Stimulated activated CD4-positive, alpha-beta T cell treated with anti-CD3 and anti-CD28 coated beads, TNF-alpha, amount 100 ng/mL, for 4 hours (primary cell): ENCODE data around the gene ARX.

Experiments
- DNase-seq, 3 experiments: peaks; one replicate each; pipeline ENCODE4 v3.0.0-alpha.2; 2020; ENCODE audit warnings: low read depth in 3 of 3

ARX gene

DNA sequence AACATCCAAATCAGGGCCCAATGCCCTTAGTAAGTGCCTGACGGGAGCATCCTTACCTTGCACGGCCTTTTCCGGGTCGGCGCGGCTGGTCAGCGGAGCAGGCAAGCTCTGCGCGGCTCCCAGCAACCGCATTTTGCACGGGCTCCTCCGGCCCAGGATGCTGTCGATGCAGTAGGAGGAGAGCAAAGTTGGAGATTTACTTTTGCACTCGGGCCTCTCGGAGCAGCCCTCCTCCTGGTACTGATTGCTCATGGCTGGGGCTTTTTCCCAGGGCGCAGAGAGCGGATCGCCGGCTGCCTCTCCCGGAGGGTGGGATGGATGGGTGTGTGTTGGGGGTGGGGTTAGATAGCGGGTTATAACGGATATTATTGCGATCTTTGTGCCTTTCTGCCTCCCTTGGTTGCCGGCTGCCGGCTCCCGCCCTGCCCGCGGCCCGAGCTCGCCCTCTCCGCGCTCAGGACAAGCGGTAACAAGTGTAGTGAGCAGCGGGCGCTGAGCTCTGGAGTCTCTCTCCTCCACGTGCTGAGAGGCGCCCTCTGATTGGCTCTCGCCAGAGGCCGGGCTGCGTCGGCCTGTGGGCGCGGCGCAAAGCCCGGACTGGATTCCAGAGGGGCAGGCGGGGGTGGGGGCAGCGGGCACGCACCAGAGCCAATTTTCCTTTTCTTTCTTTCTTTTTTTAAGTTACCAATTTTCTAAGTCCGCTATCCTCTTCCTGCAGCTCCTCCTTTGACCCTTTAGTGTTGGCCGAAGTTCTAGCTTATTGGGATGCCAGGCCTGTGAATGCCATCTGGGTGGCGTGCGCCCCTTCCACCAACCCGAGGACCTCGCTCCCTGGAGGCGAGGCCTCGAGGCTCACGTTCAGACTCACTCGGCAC lies at the start of gene ARX:
TSS of gene ARX (minus strand) at position 480 of the 875 bp plus-strand sequence. CDS start at position 252, 228 bp downstream.
- DNase-seq, result no peak

DNA sequence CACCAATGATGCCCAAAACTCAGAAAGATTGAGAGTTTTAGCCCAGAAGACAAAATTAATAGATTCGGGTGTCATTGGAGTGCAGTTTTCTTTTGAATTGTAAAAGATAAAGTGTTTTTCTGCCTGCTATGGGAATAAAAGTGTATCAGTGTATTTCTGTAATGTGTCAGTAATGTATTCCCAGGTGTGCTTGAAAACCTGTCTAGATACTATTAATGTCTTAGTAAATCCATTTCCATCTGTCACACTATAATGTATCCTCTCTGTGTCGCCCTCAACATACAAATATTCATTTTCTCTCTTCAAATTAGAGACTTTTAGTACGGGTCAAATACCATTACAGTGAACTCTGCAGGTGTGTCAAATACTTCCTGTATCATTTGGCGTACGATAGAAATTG lies 43.5 kb upstream of the ARX start:
- DNase-seq, result no peak

DNA sequence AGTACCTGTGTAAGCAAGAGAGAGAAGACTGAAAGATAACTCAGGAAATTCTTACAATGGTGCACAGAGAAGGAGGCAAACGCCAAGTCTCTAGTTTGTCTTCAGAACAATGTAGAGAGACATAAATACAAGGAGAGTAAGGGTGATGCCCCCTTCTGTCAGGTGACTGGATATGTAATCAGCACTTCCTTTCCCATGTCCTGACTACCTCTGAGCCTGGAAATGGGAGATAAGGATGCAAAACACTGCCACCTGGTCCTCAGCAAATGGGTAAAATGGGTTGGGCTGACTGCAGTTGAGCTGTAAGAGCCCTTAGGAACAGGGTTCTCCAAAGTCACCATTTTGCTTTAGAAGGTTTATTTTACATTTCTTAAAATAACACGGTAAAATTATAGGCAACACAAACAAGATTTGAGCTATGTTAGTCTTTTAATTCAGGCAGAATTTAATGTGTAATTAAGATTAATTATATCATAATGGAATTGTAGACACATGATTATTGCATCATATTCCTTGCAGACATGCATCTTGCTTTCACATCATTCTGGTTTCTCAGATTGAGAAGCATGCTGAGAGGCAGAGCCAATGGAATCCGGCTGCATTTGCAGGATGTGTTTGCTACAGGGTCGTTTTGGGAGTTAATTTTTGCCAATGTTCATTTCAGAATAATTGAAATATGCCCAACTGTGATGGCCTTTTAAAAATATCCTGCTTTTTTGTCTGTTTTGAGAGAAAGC lies 37.2 kb upstream of the ARX start:
- DNase-seq, result no peak

DNA sequence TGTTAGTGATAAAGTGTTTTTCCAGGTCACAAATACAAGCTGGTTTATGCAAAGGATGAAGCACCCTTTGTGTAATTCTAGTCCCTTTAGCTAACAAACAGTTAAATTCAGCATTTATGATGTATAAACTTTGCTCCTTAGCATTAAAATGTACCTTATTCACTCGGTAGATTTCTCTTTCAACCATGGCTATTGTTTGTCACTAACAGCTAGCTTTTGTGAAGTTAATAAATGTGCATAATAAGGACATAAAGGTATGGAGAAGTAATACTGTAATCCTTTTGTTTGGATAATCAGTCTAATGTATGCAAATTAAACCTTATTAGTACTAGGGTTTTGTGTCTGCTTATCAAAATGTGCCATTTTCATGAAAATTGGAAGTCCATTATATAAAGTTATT lies 34.2 kb upstream of the ARX start:
- no peak for DNase-seq

DNA sequence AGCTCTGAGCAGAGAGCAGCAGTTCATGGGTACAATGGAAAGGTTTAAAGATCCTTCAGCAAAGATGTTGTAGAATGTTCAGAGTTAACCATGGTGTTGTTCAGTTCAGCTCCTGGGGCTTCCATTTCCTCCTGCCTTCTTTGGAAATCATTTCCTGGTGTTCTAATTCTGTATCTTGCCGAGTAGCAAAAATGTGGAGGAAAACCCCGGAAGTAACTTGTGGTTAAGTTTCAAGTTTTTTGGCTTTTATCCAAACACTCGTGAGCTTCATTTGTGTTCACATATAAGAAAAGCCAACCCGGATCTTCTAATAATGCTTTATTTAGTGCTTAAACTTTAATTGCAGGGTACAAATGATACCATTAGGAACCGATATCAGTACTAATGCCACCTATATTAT lies 33.6 kb upstream of the ARX start:
- no peak for DNase-seq

DNA sequence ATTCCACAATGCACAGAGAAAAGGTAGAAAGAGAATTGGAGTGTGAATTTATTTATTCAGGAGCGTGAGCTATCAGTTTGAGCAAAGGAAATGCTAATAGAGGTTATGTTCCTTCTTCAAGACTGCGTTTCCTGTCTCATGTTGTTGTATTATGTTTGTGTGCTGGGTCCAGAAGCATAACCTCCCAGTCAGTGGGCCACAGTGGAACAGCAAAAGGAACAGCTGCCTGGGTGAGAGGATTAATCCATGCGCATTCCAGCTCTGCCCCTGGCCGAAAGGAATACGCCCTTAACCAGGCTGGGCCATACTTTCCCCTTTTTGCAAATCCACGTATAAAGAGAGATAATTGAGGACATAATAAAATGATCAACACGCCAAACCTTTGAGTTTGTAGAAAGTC lies 32.4 kb upstream of the ARX start:
- no peak for DNase-seq

DNA sequence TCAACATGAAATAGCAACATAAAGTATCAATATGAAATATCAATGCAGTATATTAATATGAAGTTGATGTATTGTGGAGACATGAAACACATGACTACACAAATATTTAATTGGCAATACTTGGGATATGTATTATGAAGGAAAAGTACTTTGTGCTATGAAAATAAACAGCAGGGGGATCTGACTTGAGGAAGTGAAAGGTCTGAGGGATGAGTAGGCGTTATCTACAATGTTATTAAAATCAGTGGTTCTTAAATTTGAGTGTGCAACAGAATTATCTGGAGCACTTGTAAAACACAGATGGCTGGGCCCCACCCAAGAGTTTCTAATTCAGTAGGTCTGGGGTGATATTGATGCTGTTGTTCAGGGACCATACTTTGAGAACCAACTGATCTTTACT lies 27.4 kb upstream of the ARX start:
- DNase-seq, result no peak

DNA sequence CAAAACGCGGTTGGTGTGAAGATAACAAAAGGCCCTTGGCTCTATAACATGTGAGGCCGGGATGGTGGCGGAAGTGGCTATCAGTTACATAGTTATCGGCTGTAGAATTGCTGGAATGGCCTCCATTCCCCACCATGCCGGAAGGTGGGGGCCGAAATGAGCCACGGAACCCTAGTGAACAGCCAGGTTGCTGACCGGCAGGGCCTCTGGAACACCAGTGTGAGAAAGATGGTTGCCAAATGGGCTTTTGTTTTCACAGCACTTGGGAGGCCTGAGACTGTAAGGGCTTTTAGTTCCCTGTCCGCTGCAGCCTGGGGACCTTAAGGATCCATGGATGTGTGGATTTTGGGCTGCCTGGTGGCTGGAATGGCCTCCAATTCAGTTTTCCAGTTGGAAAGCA lies 23.3 kb upstream of the ARX start:
- no peak for DNase-seq

DNA sequence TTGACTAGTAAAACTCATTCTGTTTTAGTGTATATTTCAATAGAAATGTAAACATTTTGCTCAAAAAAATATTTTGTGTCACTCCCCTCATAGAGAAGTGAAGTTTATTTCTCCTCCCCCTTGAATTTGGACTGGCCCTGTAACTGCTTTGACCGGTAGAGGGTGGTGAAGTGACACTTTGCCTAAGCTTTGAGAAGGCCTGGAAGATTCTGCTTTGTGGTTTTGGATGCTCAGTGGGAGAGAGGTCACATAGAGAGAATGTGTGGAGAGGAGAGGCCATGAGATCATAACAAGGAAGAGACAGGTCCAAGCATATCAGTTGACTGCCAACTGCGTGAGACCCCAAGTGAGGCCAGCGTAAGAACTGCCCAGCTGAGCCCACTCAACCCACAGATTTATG lies 19.1 kb upstream of the ARX start:
- no peak for DNase-seq

DNA sequence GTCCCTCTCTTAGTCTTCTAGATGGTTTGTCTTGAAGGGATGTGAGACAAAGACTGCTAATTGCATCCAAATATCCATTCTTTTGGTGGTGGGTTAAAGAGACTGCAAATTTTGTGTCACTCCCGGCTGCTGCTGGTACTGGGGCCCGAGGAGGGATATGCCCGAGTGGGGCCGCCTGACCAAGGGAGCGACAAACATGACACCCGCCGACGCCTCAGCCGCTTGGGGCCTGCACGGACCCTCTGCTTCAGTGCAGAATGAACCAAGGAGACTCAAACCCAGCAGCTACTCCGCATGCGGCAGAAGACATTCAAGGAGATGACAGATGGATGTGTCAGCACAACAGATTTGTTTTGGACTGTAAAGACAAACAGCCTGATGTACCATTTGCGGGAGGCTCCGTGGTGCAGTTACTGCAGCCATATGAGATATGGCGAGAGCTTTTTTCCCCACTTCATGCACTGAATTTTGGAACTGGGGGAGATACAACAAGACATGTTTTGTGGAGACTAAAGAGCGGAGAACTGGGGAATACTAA lies 13.6 kb upstream of the ARX start:
- DNase-seq, result no peak

DNA sequence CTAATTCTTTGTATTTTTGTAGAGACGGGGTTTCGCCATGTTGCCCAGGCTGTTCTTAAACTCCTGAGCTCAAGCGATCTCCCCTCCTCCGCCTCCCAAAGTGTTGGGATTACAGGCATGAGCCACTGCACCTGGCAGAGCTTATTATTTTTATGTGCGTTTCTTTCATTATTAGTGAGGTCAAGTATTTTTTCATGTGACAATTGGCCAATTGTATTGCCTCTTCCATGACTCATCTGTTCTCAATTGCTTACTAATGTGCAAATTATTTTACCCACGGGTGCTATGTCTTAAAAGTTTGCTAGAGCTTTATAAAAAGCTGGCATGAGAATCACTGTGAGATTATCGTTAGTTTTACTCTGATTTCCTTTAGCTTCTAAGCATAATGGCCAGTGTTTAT lies 13.0 kb upstream of the ARX start:
- no peak for DNase-seq

DNA sequence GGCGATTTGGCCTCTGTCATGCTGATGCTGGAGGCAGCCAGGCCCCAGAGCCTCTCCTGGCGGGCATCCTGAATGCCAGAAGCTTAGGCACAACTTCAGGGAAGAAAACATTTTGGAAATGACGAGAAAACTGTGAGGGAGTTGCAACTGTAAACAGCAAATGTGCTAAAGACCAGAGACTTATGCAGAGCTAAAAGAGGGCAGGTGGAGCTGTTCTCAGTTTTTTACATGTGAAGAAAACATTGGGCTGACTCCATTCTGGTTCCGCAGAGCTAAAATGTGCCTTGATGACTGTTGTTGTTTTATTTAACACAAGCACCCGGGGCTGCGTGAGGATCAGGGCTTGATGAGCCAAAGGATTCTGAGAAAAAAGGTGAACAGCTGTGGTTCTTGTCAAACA lies 10.8 kb upstream of the ARX start:
- no peak for DNase-seq

DNA sequence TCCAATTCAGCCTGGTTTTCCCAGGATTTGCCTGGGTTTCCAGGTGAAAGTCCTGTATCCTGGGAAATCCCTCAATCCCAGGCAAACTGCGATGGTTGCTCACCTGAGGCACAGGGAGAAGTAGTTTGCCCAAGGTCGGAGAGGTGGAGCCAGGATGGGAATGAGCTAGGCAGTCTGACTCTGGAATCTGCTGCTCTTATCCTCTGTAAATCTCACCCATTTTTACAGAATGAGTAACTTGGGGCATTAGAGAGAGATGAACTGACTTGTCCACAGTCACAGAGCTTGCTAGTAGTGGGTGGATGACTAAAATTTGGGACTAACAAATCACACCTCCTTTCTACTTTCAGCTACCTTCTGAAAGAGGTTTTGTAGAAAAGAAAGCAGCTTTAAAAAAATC lies 9.8 kb upstream of the ARX start:
- DNase-seq, result no peak

DNA sequence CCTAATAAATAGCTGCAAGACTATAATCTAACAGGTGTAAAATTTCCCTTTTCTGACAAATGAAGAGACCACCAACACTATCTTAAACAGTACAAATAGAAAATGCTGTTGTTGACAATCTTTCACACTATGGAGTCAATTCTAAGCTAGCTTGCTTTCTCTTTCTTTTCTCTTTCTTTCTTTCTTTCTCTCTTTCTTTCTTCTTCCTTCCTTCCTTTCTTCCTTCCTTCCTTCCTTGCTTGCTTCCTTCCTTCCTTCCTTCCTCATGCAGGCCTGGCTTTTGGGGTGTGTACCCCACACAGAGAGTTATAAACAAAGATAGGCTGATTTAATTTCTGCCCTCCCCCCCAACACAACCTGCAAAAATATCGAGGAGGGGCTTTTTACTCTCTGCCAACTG lies 8.1 kb upstream of the ARX start:
- no peak for DNase-seq

DNA sequence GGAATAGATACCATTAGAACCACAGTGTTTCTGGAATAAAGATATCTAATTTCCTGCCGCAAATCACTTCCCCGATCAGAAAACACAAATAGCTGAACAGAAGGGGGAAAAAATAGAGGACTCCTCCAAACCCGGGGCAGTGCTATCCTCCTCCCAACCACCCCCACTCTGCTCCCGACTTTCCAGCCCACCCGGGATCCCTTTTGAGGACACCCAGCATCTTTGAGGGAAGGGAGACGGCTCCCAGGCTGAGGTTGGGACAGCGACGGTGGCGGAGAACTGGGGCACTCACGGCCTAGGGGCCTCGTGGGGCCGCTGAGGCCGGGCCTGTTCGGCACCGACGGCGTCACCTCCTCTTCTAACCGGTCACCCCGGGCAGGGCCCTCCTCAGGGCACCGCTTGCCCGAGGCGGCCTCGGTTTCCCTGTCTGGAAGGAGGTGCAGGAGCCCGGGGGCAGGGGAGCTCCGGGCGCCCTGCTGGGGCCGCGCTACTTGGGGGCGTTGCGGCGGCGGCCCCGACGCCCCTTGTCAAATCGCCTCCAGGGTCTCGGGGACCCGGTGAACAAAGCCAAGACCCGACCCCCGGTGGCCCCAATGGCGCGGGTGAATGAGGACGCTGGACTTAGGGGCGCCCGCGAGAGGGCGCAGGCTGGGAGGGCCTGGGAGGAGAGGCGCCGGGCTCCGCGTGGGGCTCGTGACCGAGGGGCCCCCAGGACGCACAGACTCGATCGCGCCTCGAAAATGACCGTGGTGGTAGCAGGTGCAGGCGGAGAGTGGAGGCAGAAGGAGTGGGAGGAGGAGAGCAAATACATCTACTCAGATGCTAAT lies 6.9 kb upstream of the ARX start:
- DNase-seq, result no peak

DNA sequence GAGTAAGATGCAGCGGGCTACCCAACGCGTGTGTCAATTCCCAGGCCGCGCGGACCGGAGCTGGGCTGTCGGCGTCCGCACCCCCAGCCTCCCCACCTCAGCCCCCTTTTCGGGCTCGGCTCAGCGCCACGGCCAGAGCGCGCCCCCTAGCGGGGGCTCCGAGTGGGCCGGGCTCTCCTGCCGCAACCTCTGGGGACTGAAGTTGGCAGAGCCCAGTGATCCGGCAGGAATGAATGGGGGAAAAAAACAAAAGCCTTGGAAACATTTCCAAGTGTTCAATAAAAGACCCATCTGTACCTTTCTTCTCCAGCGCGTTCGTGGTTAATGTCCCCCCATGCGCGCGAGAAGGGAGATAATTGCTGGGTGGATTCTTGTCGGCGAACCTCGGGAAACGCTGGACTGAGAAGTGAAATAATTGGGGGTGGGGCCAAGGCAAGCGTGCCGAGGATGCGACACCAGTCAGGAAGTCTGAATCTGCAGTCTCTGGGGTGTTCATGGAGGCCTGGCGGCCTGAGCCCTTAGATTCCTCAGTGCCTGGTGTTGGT lies 5.2 kb upstream of the ARX start:
- no peak for DNase-seq

DNA sequence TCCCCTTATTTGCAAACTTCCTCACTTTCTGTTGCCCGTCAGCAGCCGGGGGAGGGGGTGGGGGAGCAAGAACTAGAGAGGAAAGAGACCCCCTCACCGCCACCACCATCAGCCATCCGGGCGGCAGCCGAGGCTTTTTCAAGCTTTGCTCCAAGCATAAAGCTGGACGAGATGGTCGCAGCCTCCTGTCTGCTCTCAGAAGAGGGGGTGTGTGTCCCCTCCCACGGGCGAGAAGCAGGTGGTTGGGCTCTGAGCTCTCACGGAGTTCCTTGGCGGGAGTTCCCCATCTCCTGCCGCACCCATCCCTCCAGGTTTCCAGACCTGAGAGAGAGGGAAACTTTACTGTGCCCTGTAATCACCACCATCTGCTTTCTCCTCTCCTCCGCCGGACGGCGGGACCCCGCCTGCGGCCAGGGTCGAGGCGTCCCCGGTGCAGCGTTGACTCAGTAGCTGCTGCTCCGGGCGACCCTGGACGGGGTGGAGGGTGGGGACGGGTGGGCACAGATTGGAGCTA lies 4.7 kb upstream of the ARX start:
- no peak for DNase-seq

DNA sequence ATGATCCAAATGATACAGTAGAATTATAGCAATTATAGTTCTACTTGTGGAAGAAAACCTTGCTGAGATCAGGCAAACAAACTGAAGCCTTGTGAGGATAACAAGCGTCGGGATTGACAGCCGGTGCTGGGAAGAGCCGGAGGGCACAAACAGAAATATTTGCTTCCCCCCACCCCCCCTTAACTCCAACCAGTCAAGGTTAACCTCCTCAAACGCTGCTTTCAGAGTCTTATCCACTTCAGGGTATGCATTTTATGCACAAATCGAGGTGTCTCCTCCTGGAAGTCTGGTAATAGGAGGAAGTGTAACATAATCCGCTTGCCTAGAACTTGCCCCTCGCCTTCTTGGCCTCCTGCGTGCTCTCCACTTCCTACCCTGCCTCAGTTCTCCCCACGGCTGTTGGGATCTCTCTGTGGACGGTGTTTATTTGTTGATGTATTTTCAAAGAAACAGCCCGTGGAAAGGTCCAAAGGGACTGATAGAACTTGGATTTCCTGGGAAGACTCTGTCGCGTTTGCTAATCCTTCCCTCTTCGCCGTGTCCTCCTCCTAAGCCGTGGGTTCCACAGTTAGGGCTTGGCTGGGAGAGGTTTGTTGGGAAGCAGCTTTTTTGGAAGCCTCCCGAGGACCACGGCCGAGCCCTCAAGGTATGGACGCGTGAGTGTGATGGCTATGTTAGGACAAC lies 4.1 kb upstream of the ARX start:
- no peak for DNase-seq

DNA sequence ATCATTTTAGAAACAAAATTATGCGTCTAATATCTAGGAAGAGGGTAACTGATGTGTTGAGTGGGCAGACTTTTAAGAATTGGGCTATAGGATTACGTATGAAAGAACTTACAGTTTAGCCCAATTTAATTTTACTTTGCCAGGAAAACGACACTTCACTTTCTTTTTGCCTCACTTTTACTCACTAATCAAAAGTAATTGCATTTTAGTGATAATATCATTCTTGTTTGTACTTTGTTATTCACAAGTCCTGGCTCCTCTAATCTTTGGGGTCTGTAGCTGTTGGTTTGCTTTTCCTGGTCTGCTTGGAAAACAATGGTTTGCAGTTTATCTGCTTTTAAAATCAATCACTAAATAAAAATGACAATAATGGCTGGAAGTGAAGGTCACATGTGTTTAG lies 2.9 kb upstream of the ARX start:
- DNase-seq, result no peak

DNA sequence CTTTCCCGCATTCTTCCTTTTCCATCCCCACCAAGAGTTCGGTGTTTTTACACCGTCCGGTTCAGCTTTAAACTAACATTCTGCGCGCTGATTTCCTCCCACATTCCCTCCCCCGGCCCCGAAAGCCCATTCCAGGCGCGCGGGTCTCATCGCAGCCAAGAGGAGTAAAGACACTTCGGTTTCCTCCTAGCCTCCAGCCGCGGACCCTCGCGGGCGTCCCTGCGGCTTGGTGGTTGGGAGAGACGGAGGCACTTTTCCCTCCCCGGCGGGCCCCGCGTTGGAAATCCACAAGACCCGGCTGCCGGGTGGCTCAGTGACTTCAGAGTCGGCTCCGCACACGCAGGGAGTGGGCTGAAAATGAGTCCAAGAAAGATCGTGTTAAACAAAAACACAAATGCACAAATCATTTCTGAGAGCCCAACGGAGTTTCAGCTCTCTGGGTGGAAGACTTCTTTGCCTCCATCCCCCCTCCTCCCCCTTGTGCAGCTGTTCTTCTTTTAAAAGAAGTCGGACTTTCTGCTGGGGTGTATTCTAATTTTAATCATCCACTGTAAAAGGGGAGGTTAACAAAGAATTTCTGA lies 2.0 kb upstream of the ARX start:
- no peak for DNase-seq
